Fibroblast of villous mesenchyme (primary cell): ENCODE measurements around the gene SORCS2. TPM values are rescaled to one million over a fixed set of nuclear protein-coding genes. Genes with fewer than 3 reads are reported as not detected.

Experiments used
- DNase-seq: peaks from one replicate; pipeline ENCODE4 v3.0.0-alpha.2; 2010; ENCODE audit warnings: low read depth
- H3K4me3 ChIP-seq: 2 replicates; pipeline ENCODE4 v1.5.1; 2011; ENCODE audit warnings: low read depth, mild to moderate bottlenecking, low read length
- CTCF ChIP-seq: IDR thresholded peaks from 2 replicates; pipeline ENCODE4 v1.5.1; 2012; ENCODE audit warnings: low read depth, mild to moderate bottlenecking, low read length; ENCODE audit not compliant: insufficient read depth
- total RNA-seq: library from RNA; depleted of rRNA; stranded (reverse); fragments of >200 nt; gene quantifications from 2 replicates; pipeline ENCODE4 v1.2.3, GENCODE V29; 2012

The SORCS2 gene
- total RNA-seq, 1 donor, result under 0.01 TPM

- no peak for TF ChIP-seq CTCF
- DNase-seq, result no peak
- no peak overlapping the region for H3K4me3 ChIP-seq
Measured at GRCh38 chr4:7686070-7686870, 493.9 kb downstream of the SORCS2 start.

DNA sequence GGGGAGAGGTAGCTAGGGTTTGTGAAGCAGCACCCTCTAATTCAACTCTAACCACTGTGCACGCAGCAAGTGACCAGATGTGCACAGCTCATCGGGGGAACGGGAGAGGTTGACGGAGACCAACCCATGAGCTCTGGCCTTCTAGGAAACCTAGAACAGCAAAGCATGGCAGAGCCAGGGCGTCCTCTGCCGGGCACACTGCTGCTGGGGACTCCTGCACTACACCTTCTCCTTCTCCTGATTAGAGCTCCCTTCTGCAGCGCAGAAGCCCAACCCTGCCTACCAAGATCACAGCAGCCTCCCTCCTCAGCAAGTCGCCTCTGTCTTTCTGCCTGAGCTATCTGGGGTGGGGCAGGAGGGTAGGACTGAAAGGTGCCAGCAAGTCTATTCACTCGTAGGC, 494.7 kb downstream of the SORCS2 start:
- no peak overlapping the region for H3K4me3 ChIP-seq
- no peak for TF ChIP-seq CTCF
- DNase-seq, result no peak

DNA sequence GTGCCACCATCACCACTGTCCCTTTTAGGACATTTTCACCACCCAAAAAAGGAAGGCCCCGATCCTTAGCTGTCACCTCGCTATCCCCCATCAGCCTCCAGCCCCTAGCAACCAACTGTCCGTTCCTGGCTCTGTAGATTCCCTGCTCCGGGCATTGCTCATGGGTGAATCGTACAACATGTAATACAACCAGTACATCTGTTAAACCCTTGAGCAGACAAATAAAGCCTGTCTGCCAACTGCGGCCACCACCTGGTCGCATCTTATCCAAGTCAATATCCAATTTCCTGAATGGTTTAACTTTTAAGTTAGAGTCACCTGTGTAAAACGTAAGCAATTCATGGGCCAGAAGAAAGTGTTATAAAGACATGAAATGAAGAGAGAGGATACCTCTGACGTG, 495.5 kb downstream of the SORCS2 start:
- no peak for TF ChIP-seq CTCF
- H3K4me3 ChIP-seq, result no peak overlapping the region
- DNase-seq, result no peak

GRCh38 chr4:7689773-7690693, 497.7 kb downstream of the SORCS2 start:
- no peak for TF ChIP-seq CTCF
- DNase-seq, result no peak
- H3K4me3 ChIP-seq, result no peak overlapping the region

GRCh38 chr4:7691061-7691460, 498.7 kb downstream of the SORCS2 start:
- DNase-seq, result no peak
- no peak overlapping the region for H3K4me3 ChIP-seq
- no peak for TF ChIP-seq CTCF

GRCh38 chr4:7691982-7692381, 499.6 kb downstream of the SORCS2 start:
- peak; percentile 5 for DNase-seq
- H3K4me3 ChIP-seq, result no peak overlapping the region
- no peak for TF ChIP-seq CTCF
